22Rv1 (cell line): ENCODE measurements around the gene OXGR1.

ENCODE experiments used
- ZFX ChIP-seq: fragments of 450-650 bp; IDR thresholded peaks from 2 replicates; pipeline ENCODE4 v1.6.1; 2017; ENCODE audit warnings: antibody characterized with exemption, borderline replicate concordance
- TF ChIP-seq, protein P1 (sequence below): fragments of 450-650 bp; IDR thresholded peaks from 2 replicates; pipeline ENCODE4 v1.5.1; 2017; ENCODE audit warnings: mild to moderate bottlenecking

DNA sequence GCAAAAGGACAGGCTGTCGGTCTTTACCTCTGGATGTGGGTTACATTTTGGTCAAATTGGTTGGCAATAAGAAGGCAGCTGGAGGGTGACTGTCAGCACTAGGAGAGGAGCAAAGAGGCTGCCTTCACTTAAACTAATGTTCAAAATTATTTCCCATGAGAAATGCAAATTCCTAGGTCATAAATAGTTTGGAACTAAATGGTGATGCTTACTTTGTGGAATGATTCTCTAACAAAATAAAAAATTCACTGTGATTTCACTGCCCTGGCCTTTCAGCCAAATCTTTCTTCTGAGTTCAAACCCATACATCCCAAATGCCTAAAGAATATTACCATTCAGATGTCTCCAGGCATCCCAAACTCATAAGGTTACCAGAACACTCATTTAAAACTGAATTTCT is 25.0 kb upstream of the OXGR1 start:
- TF ChIP-seq, protein P1, sequence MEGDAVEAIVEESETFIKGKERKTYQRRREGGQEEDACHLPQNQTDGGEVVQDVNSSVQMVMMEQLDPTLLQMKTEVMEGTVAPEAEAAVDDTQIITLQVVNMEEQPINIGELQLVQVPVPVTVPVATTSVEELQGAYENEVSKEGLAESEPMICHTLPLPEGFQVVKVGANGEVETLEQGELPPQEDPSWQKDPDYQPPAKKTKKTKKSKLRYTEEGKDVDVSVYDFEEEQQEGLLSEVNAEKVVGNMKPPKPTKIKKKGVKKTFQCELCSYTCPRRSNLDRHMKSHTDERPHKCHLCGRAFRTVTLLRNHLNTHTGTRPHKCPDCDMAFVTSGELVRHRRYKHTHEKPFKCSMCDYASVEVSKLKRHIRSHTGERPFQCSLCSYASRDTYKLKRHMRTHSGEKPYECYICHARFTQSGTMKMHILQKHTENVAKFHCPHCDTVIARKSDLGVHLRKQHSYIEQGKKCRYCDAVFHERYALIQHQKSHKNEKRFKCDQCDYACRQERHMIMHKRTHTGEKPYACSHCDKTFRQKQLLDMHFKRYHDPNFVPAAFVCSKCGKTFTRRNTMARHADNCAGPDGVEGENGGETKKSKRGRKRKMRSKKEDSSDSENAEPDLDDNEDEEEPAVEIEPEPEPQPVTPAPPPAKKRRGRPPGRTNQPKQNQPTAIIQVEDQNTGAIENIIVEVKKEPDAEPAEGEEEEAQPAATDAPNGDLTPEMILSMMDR, result no peak
- no peak for TF ChIP-seq ZFX
